C4-2B (cell line): ENCODE data around the gene IGF2BP1.
"Not testable (repeated sequence)": the region's sequence is repeated elsewhere in the genome, so short reads cannot be mapped to it uniquely, and the experiment has no call there.

Experiments used
- CTCF ChIP-seq: fragments of 450-650 bp; conservative IDR thresholded peaks from 2 replicates; pipeline ENCODE4 v1.5.1; 2017; ENCODE audit warnings: mild to moderate bottlenecking
- ZFX ChIP-seq: fragments of 450-650 bp; IDR thresholded peaks from 2 replicates; pipeline ENCODE4 v1.6.1; 2017

DNA sequence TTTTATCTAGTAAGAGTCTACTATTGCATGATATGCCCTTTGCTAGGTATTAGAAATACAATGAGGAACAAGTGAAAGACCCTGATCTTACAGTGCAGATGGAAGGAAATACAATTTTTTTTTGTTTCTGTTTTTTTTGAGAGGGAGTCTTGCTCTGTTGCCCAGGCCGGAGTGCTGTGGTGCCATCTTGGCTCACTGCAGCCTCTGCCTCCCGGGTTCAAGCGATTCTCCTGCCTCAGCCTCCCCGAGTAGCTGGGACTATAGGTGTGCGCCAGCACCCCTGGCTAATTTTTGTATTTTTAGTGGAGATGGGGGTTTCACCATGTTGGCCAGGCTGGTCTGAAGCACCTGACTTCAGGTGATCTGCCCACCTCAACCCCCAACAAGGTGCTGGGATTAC, 11.7 kb downstream of the IGF2BP1 start:
- not testable (repeated sequence) for TF ChIP-seq CTCF, ZFX
